A204.1 (cell line): ENCODE data around the gene C12orf42.

Experiments
- FAIRE-seq: peaks from 2 replicates; lab custom pipeline; 2012; peaks lifted over from hg19 to GRCh38; lab: Jason Lieb, UNC

Gene C12orf42

GRCh38 chr12:103333676-103334075, 162.1 kb downstream of the C12orf42 start:
- no peak for FAIRE-seq

- FAIRE-seq: no peak
Observed at GRCh38 chr12:103331643-103332042, 164.1 kb downstream of the C12orf42 start.

GRCh38 chr12:103330672-103331071, 165.1 kb downstream of the C12orf42 start:
- FAIRE-seq: no peak

GRCh38 chr12:103327676-103328075, 168.1 kb downstream of the C12orf42 start:
- FAIRE-seq: no peak

- no peak for FAIRE-seq
Observed at GRCh38 chr12:103326190-103326589, 169.6 kb downstream of the C12orf42 start.

- no peak for FAIRE-seq
Observed at GRCh38 chr12:103318566-103318965, 177.2 kb downstream of the C12orf42 start.

- no peak for FAIRE-seq
Observed at GRCh38 chr12:103317220-103317619, 178.5 kb downstream of the C12orf42 start.

- no peak for FAIRE-seq
Observed at GRCh38 chr12:103314786-103315185, 181.0 kb downstream of the C12orf42 start.

GRCh38 chr12:103313894-103314293, 181.9 kb downstream of the C12orf42 start:
- FAIRE-seq: no peak

GRCh38 chr12:103312742-103313354, 182.9 kb downstream of the C12orf42 start:
- no peak for FAIRE-seq

- no peak for FAIRE-seq
Observed at GRCh38 chr12:103310546-103311270, 185.1 kb downstream of the C12orf42 start.

- FAIRE-seq: no peak
Observed at GRCh38 chr12:103308396-103308795, 187.4 kb downstream of the C12orf42 start.

- FAIRE-seq: no peak
Observed at GRCh38 chr12:103303484-103303883, 192.3 kb downstream of the C12orf42 start.

GRCh38 chr12:103301642-103302591, 193.9 kb downstream of the C12orf42 start:
- FAIRE-seq: no peak

GRCh38 chr12:103288016-103288415, 207.8 kb downstream of the C12orf42 start:
- no peak for FAIRE-seq

- no peak for FAIRE-seq
Observed at GRCh38 chr12:103282124-103282523, 213.6 kb downstream of the C12orf42 start.

- no peak for FAIRE-seq
Observed at GRCh38 chr12:103279444-103279843, 216.3 kb downstream of the C12orf42 start.

- no peak for FAIRE-seq
Observed at GRCh38 chr12:103278329-103278728, 217.4 kb downstream of the C12orf42 start.

GRCh38 chr12:103273645-103274044, 222.1 kb downstream of the C12orf42 start:
- FAIRE-seq: no peak

- FAIRE-seq: no peak
Observed at GRCh38 chr12:103272949-103273348, 222.8 kb downstream of the C12orf42 start.

- no peak for FAIRE-seq
Observed at GRCh38 chr12:103269946-103270345, 225.8 kb downstream of the C12orf42 start.

GRCh38 chr12:103268831-103269514, 226.8 kb downstream of the C12orf42 start:
- no peak for FAIRE-seq
